CD4-positive, alpha-beta T cell (primary cell): ENCODE measurements around the gene RALGPS2. TPM values are rescaled to one million over a fixed set of nuclear protein-coding genes. Genes with fewer than 3 reads are reported as not detected.

ENCODE experiments used
- ATAC-seq: fragments of 200-7000 bp; cut with Tn5 transposase; one replicate; pipeline ENCODE4 v1.10.0; 2022; ENCODE audit warnings: mild to moderate bottlenecking; ENCODE audit not compliant: poor library complexity
- CTCF ChIA-PET: fragments of 350-600 bp; sonication (Branson Sonifier 250); formaldehyde crosslinking; loops from one replicate; lab custom pipeline; 2021; ENCODE audit warnings: antibody characterized with exemption, inconsistent platforms; lab: Charles Lee
- POLR2A ChIA-PET: fragments of 350-600 bp; sonication (Branson Sonifier 250); formaldehyde crosslinking; loops from one replicate; lab custom pipeline; 2021; ENCODE audit warnings: antibody characterized with exemption, inconsistent platforms; lab: Charles Lee
- DNase-seq, 14 experiments: peaks; one replicate each; pipeline ENCODE4 v3.0.0-alpha.2; 2013 to 2020; ENCODE audit warnings: mixed read lengths in 2 of 14
- H3K27ac ChIP-seq, 2 donors: one replicate each; pipeline versions ENCODE4 v1.5.1 to v1.7.0; 2013; ENCODE audit warnings: low read length in 2 of 2, low read depth in 1 of 2, mild to moderate bottlenecking in 1 of 2
- H3K27me3 ChIP-seq, 2 experiments: 1 replicate in 1 of 2; 2 replicates in 1 of 2; pipeline versions ENCODE4 v1.6.1 to v1.7.0; 2013; ENCODE audit warnings: low read length in 2 of 2, control low read depth in 1 of 2, mild to moderate bottlenecking in 1 of 2, moderate library complexity in 1 of 2; ENCODE audit not compliant: insufficient read depth in 2 of 2, control insufficient read depth in 1 of 2
- H3K36me3 ChIP-seq: one replicate; pipeline ENCODE4 v1.6.1; 2013; ENCODE audit warnings: low read length, control low read depth; ENCODE audit not compliant: insufficient read depth
- H3K4me1 ChIP-seq: one replicate; pipeline ENCODE4 v1.6.1; 2013; ENCODE audit warnings: low read length, control low read depth; ENCODE audit not compliant: insufficient read depth
- H3K4me3 ChIP-seq: one replicate; pipeline ENCODE4 v1.5.1; 2013; ENCODE audit warnings: mild to moderate bottlenecking, low read length, moderate library complexity
- H3K9me3 ChIP-seq, 2 experiments: 1 replicate in 1 of 2; 2 replicates in 1 of 2; pipeline versions ENCODE4 v1.6.1 to v1.7.0; 2013; ENCODE audit warnings: low read length in 2 of 2, mild to moderate bottlenecking in 2 of 2, control low read depth in 1 of 2, moderate library complexity in 1 of 2; ENCODE audit not compliant: control insufficient read depth in 1 of 2, insufficient read depth in 1 of 2
- H3K27ac Mint-ChIP-seq: one replicate; pipeline ENCODE4 v1.8.0; 2020; ENCODE audit warnings: mixed read lengths
- H3K27me3 Mint-ChIP-seq: one replicate; pipeline ENCODE4 v1.8.0; 2021; ENCODE audit warnings: mixed read lengths
- H3K36me3 Mint-ChIP-seq: one replicate; pipeline ENCODE4 v1.8.0; 2021; ENCODE audit warnings: low read depth, mixed read lengths
- H3K4me1 Mint-ChIP-seq: one replicate; pipeline ENCODE4 v1.8.0; 2021; ENCODE audit warnings: low read depth, mixed read lengths
- H3K4me3 Mint-ChIP-seq: one replicate; pipeline ENCODE4 v1.8.0; 2020; ENCODE audit warnings: mild to moderate bottlenecking, mixed read lengths
- H3K9me3 Mint-ChIP-seq: one replicate; pipeline ENCODE4 v1.8.0; 2020; ENCODE audit warnings: mixed read lengths
- CTCF ChIP-seq: fragments of 200-600 bp; IDR thresholded peaks from one replicate; pipeline ENCODE4 v1.8.0; 2022; ENCODE audit warnings: antibody characterized with exemption, mild to moderate bottlenecking
- intact Hi-C, 2 experiments: fragments of 100-400 bp; cut with DNase I in 1 of 2; cut with micrococcal nuclease in 1 of 2; formaldehyde crosslinking; loops; one replicate each; pipeline versions ENCODE4 v1.15.1 to v1.9.0; 2023 to 2025; cut with DNase I, micrococcal nuclease
- total RNA-seq, 174 experiments: library from RNA in 2 of 174; stranded (reverse) in 2 of 174; gene quantifications; one replicate each; pipeline ENCODE4 v1.2.3 and lab custom pipeline; 2021 to 2026

The RALGPS2 gene
- total RNA-seq, 2 experiments from 2014 or later: 8.6 to 10.8 TPM

DNA sequence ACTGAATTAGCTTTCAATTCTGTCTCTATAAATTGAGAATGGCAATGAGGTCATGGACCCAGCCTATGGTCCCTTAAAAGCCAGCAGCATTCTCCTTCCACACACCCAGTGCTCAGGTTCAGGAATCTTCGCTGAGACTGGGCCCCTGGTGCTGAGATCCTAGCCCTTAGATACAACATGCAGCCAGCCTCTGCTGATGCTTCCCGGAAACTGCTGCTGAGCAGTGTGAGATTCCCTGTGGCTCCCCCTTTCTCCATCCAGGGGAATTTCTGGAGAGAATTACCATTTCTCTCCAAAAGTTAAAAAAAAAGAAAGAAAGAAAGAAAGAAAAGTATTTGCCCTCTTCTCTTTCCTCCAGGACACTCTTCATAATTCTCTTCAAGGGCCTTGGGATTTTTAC, 31.7 kb upstream of the RALGPS2 start:
- Mint-ChIP-seq H3K9me3 (no peaks in the 10 kb centered on the region), H3K4me1 (no peaks in the 10 kb centered on the region), H3K27ac (no peak overlapping the region), H3K36me3 (no peaks in the 10 kb centered on the region), H3K27me3 (no peaks in the 10 kb centered on the region), H3K4me3 (no peak overlapping the region)
- Histone ChIP-seq H3K9me3 (no peaks in the 10 kb centered on the region), H3K36me3 (no peaks in the 10 kb centered on the region), H3K4me3 (no peak overlapping the region), H3K27me3 (no peaks in the 10 kb centered on the region), H3K4me1 (no peaks in the 10 kb centered on the region), H3K27ac (no peak overlapping the region)
- TF ChIP-seq CTCF: no peak
- ChIA-PET POLR2A (interaction anchor here (0.6 kb wide), 1 partner anchor 38 kb away, joined by 4 read pairs; no protein-coding TSS in a partner anchor), CTCF (no interaction called here)
- intact Hi-C loops: no loop called here
- no peak for DNase-seq
- no peak for ATAC-seq

GRCh38 chr1:178694923-178695525, 30.0 kb upstream of the RALGPS2 start:
- Mint-ChIP-seq H3K4me3 (no peak overlapping the region), H3K4me1 (no peaks in the 10 kb centered on the region), H3K9me3 (no peaks in the 10 kb centered on the region), H3K36me3 (no peaks in the 10 kb centered on the region), H3K27me3 (peaks cover 3% of the 10 kb centered on the region), H3K27ac (no peak overlapping the region)
- POLR2A ChIA-PET: no interaction called here
- Histone ChIP-seq H3K36me3 (no peaks in the 10 kb centered on the region), H3K27me3 (no peaks in the 10 kb centered on the region), H3K9me3 (no peaks in the 10 kb centered on the region), H3K4me1 (no peaks in the 10 kb centered on the region), H3K4me3 (no peak overlapping the region), H3K27ac (no peak overlapping the region)
- CTCF ChIA-PET: no interaction called here
- ATAC-seq: no peak
- no peak for TF ChIP-seq CTCF
- DNase-seq: no peak
- intact Hi-C loops: no loop called here

DNA sequence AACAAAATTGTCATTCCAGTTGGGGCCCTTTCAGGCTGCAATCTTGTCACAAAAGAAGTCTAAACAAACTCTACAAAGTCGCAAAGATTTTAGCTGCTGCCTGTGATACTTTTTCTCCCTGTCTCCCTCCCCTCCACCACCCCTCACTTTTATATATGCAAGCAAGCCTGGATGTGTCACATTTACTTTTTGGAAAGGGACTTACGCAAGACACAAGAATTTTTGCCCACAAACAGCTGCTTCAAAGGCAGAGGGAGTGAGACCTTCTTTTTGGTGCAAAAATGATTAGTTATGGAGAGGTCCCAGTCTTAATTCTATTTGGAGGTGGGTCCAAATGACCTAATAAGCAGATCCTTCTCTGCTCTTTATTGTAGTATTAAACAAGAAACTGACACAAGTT, 22.9 kb upstream of the RALGPS2 start:
- Histone ChIP-seq H3K27ac (no peak overlapping the region), H3K9me3 (no peaks in the 10 kb centered on the region), H3K27me3 (peaks cover 0 to 4% of the 10 kb centered on the region in 2 experiments), H3K4me3 (no peak overlapping the region), H3K4me1 (no peaks in the 10 kb centered on the region), H3K36me3 (no peaks in the 10 kb centered on the region)
- POLR2A ChIA-PET: interaction anchor here (0.6 kb wide), 1 partner anchor 92 kb away, joined by 4 read pairs; no protein-coding TSS in a partner anchor
- CTCF ChIA-PET: no interaction called here
- no peaks in the 10 kb centered on the region for H3K36me3 Mint-ChIP-seq
- no peak for ATAC-seq
- no peak for TF ChIP-seq CTCF
- no peak for DNase-seq
- intact Hi-C loops: no loop called here
- H3K27me3 Mint-ChIP-seq: peaks cover 37% of the 10 kb centered on the region
- no peaks in the 10 kb centered on the region for H3K9me3 Mint-ChIP-seq
- H3K4me3 Mint-ChIP-seq: no peak overlapping the region
- no peaks in the 10 kb centered on the region for H3K4me1 Mint-ChIP-seq
- H3K27ac Mint-ChIP-seq: no peak overlapping the region
